Tibial nerve (tissue), 3 donors: ENCODE results near the gene ADAM10.

ENCODE experiments used
- CTCF ChIP-seq, 5 experiments: fragments of 200-600 bp in 3 of 5; fragments of 450-650 bp in 2 of 5; sonication (generic) in 3 of 5; IDR thresholded peaks; one replicate each; pipeline ENCODE4 v1.5.1; 2016 to 2019; ENCODE audit warnings: antibody characterized with exemption in 5 of 5, mild to moderate bottlenecking in 3 of 5, moderate library complexity in 2 of 5
- POLR2A ChIP-seq, 2 donors: fragments of 450-650 bp; IDR thresholded peaks; one replicate each; pipeline ENCODE4 v1.6.1; 2017; ENCODE audit warnings: antibody characterized with exemption in 2 of 2, mild to moderate bottlenecking in 2 of 2, moderate library complexity in 2 of 2

GRCh38 chr15:58795825-58796224 is 46.3 kb upstream of the ADAM10 start:
- TF ChIP-seq POLR2A (IDR thresholded peaks at IDR 0.05) (no peak), CTCF (IDR thresholded peaks at IDR 0.05) (no peak)
